Mucosa of descending colon (tissue), 3 donors: ENCODE results near the gene LGALS16. TPM values are rescaled to one million over a fixed set of nuclear protein-coding genes. Genes with fewer than 3 reads are reported as not detected.
"Not testable (repeated sequence)": the region's sequence is repeated elsewhere in the genome, so short reads cannot be mapped to it uniquely, and the experiment has no call there.

Experiments
- ATAC-seq: fragments of 200-7000 bp; cut with Tn5 transposase; one replicate; pipeline ENCODE4 v1.9.1; 2020; ENCODE audit warnings: mild to moderate bottlenecking, moderate library complexity
- DNase-seq, 3 donors: peaks; one replicate each; pipeline ENCODE4 v3.0.0-alpha.2; 2020
- H3K36me3 ChIP-seq: fragments of 200-600 bp; one replicate; pipeline ENCODE4 v1.8.0; 2021; ENCODE audit warnings: low read depth, mild to moderate bottlenecking
- H3K4me1 ChIP-seq: fragments of 200-600 bp; one replicate; pipeline ENCODE4 v1.8.0; 2021; ENCODE audit warnings: low read depth, mild to moderate bottlenecking
- H3K4me3 ChIP-seq: fragments of 200-600 bp; one replicate; pipeline ENCODE4 v1.8.0; 2021; ENCODE audit warnings: mild to moderate bottlenecking
- H3K9me3 ChIP-seq: fragments of 200-600 bp; one replicate; pipeline ENCODE4 v1.8.0; 2021; ENCODE audit warnings: mild to moderate bottlenecking
- CTCF ChIP-seq: fragments of 200-600 bp; IDR thresholded peaks from one replicate; pipeline ENCODE4 v1.8.0; 2022; ENCODE audit warnings: antibody characterized with exemption, mild to moderate bottlenecking
- intact Hi-C, 2 donors: fragments of 100-400 bp; cut with DNase I in 1 of 2; cut with micrococcal nuclease in 1 of 2; formaldehyde crosslinking; loops; one replicate each; pipeline versions ENCODE4 v1.11.0 to v1.11.1; 2022; cut with DNase I, micrococcal nuclease
- total RNA-seq, 3 donors: library from RNA; stranded (reverse); fragmentation: NEBNext Ultra II Directional in 2 of 3; extraction: Animal tissue kit (Norgen Biotek cat#: 25700) in 2 of 3; gene quantifications; one replicate each; pipeline versions ENCODE4 v1.2.1 to v1.2.4, GENCODE V29; 2021 to 2023
- donor health status: DM: no; HTN: no; CAD: no; lungs with moderate emphysema.
- donor health status: DM: no; HTN: no; CAD: no.
- donor health status: DM: no; HTN: yes; CAD: no.

Gene LGALS16
- total RNA-seq, 3 donors from 2014 or later: not detected

- Histone ChIP-seq H3K4me1 (no peaks in the 10 kb centered on the region), H3K36me3 (no peaks in the 10 kb centered on the region), H3K4me3 (no peak overlapping the region), H3K9me3 (peaks cover 6% of the 10 kb centered on the region)
- ATAC-seq (no peak), DNase-seq (no peak)
- intact Hi-C loops: no loop called here
- TF ChIP-seq CTCF: no peak
These were observed 31.0 kb downstream of the LGALS16 start for GRCh38 chr19:39686739-39687138.

GRCh38 chr19:39688637-39689036, 32.9 kb downstream of the LGALS16 start:
- ATAC-seq, H3K4me1 ChIP-seq, H3K36me3 ChIP-seq, intact Hi-C loops, DNase-seq, H3K4me3 ChIP-seq, H3K9me3 ChIP-seq: not testable (repeated sequence)

- ATAC-seq: no peak
- H3K36me3 ChIP-seq: no peaks in the 10 kb centered on the region
- no peak for DNase-seq
- no peak overlapping the region for H3K4me3 ChIP-seq
- no peaks in the 10 kb centered on the region for H3K4me1 ChIP-seq
- peaks cover 6% of the 10 kb centered on the region for H3K9me3 ChIP-seq
- no peak for TF ChIP-seq CTCF
- intact Hi-C loops: no loop called here
These were observed 36.5 kb downstream of the LGALS16 start for GRCh38 chr19:39692166-39692565.

- H3K4me1 ChIP-seq: no peaks in the 10 kb centered on the region
- H3K9me3 ChIP-seq: peaks cover 6% of the 10 kb centered on the region
- DNase-seq (no peak), ATAC-seq (no peak)
- TF ChIP-seq CTCF: no peak
- H3K36me3 ChIP-seq: no peaks in the 10 kb centered on the region
- no peak overlapping the region for H3K4me3 ChIP-seq
- intact Hi-C loops: no loop called here
These were observed 37.1 kb downstream of the LGALS16 start for GRCh38 chr19:39692822-39693221.

GRCh38 chr19:39695759-39696158, 40.0 kb downstream of the LGALS16 start:
- TF ChIP-seq CTCF: no peak
- ATAC-seq (no peak), DNase-seq (no peak)
- intact Hi-C loops: no loop called here
- Histone ChIP-seq H3K9me3 (no peaks in the 10 kb centered on the region), H3K4me1 (no peaks in the 10 kb centered on the region), H3K4me3 (no peak overlapping the region), H3K36me3 (no peaks in the 10 kb centered on the region)

GRCh38 chr19:39696387-39696786, 40.7 kb downstream of the LGALS16 start:
- DNase-seq (no peak), ATAC-seq (no peak)
- H3K36me3 ChIP-seq: no peaks in the 10 kb centered on the region
- no peaks in the 10 kb centered on the region for H3K9me3 ChIP-seq
- H3K4me3 ChIP-seq: no peak overlapping the region
- H3K4me1 ChIP-seq: no peaks in the 10 kb centered on the region
- intact Hi-C loops: no loop called here
- TF ChIP-seq CTCF: no peak
